AG09319 (cell line): Measurements from ENCODE around the gene ASCL4.

Experiments used
- DNase-seq: peaks from one replicate; pipeline ENCODE4 v3.0.0-alpha.2; 2010; ENCODE audit warnings: low read depth; ENCODE audit errors: extremely low read depth
- CTCF ChIP-seq: IDR thresholded peaks from 2 replicates; pipeline ENCODE4 v1.5.1; 2011; ENCODE audit warnings: low read depth, mild to moderate bottlenecking, inconsistent platforms, low read length, moderate library complexity

Gene ASCL4

GRCh38 chr12:107779077-107779831 lies 4.8 kb downstream of the ASCL4 start:
- no peak for DNase-seq
- no peak for TF ChIP-seq CTCF

GRCh38 chr12:107780298-107780697 lies 5.8 kb downstream of the ASCL4 start:
- TF ChIP-seq CTCF, result no peak
- DNase-seq, result no peak

GRCh38 chr12:107782067-107782466 lies 7.6 kb downstream of the ASCL4 start:
- no peak for TF ChIP-seq CTCF
- DNase-seq, result no peak

DNA sequence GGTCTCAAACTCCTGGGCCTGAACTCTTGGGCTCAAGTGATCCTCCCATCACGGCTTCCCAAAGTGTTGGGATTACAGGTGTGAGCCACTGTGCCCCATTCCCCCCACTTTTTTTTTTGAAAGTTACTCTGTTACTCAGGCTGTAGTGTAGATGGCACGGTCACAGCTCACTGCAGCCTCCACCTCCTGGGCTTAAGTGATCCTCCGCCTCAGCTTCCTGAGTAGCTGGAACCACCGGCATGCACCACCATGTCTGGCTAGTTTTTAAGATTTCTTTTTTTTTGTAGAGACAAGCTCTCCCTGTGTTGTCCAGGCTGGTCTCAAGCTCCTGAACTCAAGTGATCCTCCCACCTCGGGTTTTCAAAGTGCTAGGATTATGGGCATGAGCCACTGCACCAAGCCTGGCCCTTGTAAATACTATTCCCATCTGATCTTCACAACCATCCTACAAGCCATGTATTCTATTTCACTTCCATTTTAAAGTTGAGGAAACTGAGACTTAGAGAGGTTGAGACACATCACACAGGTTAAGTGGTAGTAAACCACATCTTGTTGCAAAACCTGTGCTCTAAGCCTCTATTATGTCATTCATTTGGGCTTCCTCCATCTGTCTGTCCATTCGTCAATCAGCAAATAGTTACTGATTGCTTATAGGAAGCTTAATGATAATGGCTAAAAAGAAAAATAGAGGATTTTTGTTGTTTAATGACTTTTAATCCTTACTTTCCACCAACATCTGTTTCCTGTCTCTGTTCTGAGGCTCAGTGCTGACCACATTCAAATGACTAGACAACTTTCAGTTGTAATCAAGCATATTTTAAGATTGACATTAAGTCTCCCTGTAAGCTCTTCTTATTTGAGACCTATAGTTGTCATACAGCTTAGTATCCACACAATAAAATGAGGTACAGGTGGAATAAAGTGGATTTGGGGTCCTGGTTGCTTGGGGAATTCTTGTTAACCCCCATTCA lies 9.2 kb downstream of the ASCL4 start:
- no peak for DNase-seq
- no peak for TF ChIP-seq CTCF

GRCh38 chr12:107788281-107788680 lies 13.8 kb downstream of the ASCL4 start:
- no peak for DNase-seq
- TF ChIP-seq CTCF, result no peak

DNA sequence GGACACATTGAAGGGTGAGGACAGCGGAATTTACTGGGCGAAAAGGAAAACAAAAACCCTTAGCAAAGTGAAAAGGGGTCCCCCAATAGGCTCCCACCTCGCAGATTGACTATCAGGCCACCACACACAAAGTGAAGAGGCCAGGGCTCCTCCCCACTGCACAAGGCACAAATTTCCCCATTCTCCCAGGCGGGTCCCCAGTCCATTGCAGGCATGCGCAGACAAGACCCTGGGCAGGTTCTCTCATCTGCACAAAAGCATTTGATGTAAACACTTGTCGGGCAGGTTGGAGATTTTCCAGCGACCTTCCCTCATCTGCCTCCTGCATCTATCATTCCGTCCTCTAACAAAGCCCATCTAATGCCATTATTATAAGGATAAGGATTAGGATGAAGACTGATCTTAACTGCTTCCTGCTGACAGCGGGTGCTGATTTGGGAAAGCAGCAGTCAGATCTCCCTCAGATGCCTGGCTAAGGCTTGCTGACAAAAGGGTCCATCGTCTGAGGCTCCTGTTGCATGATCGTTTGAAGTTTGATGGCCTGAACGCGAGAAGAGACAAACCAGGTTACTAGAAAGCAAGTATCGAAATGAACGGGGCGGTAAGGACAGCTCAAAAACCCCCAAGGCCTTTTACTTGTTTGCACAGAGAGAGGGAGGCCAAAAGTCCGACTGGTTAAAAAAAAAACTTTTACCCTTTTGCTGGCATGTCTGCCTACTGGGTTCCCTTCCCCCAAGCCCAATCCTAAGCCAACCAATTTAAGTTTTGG lies 14.4 kb downstream of the ASCL4 start:
- no peak for TF ChIP-seq CTCF
- no peak for DNase-seq
